ENCODE data around the gene BMP7. TPM values are rescaled to one million over a fixed set of nuclear protein-coding genes. Genes with fewer than 3 reads are reported as not detected.
"Not testable (repeated sequence)": the region's sequence is repeated elsewhere in the genome, so short reads cannot be mapped to it uniquely, and the experiment has no call there.

The BMP7 gene
- total RNA-seq, 4 donors from 2014 or later = 34.0 to 113 (median 80.2) TPM

GRCh38 chr20:57281900-57282299 lies 15.5 kb upstream of the BMP7 start:
- intact Hi-C loops (cut with DNase I) = no loop called here
- 46 to 54% methylated on average over 7 of the region's 7 CpGs for WGBS, 2 donors
- no peaks in the 10 kb centered on the region for H3K27me3 ChIP-seq
- peaks cover 51 to 59% of the 10 kb centered on the region in 2 donors for H3K4me1 ChIP-seq
- no peak for TF ChIP-seq POLR2A (IDR thresholded peaks at IDR 0.05)
- TF ChIP-seq, protein P1, sequence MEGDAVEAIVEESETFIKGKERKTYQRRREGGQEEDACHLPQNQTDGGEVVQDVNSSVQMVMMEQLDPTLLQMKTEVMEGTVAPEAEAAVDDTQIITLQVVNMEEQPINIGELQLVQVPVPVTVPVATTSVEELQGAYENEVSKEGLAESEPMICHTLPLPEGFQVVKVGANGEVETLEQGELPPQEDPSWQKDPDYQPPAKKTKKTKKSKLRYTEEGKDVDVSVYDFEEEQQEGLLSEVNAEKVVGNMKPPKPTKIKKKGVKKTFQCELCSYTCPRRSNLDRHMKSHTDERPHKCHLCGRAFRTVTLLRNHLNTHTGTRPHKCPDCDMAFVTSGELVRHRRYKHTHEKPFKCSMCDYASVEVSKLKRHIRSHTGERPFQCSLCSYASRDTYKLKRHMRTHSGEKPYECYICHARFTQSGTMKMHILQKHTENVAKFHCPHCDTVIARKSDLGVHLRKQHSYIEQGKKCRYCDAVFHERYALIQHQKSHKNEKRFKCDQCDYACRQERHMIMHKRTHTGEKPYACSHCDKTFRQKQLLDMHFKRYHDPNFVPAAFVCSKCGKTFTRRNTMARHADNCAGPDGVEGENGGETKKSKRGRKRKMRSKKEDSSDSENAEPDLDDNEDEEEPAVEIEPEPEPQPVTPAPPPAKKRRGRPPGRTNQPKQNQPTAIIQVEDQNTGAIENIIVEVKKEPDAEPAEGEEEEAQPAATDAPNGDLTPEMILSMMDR (IDR thresholded peaks at IDR 0.05) = peak in 2 of 6 experiments; percentile 21 to 30
- no peak for DNase-seq
- peak overlapping the region; percentile 77 to 98 (median 79) for H3K27ac ChIP-seq
- no peaks in the 10 kb centered on the region for H3K9me3 ChIP-seq
- no peak overlapping the region for H3K4me3 ChIP-seq (replicated peaks in 1 of 3)
- no peaks in the 10 kb centered on the region for H3K36me3 ChIP-seq

DNA sequence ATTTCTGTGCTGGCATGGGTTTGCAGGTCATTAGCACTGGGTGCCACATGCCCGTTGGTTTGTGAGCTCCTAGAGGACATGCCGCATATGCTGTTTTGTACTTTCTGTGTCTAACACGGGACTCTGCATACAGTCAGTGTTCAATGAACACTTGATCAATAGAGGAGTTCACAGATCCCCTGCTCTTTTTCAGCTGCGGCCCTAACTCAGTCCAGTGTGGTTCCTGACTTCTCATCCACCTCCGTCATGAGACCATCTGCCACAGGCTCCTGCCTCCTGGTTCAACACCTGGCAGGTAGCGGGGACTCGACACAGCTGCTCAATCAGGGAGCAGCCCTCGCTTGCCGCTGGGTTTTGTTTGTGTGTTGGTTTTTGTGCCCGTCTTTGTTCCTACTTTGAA lies 13.8 kb upstream of the BMP7 start:
- no peaks in the 10 kb centered on the region for H3K27me3 ChIP-seq
- TF ChIP-seq POLR2A (IDR thresholded peaks at IDR 0.05) = no peak
- TF ChIP-seq, protein P1 (IDR thresholded peaks at IDR 0.05) = no peak
- intact Hi-C loops (cut with DNase I) = no loop called here
- H3K4me1 ChIP-seq = peaks cover 44 to 49% of the 10 kb centered on the region in 2 donors
- H3K27ac ChIP-seq = peak overlapping the region in 2 of 3 donors; percentile 79 to 98
- H3K36me3 ChIP-seq = no peaks in the 10 kb centered on the region
- no peak overlapping the region for H3K4me3 ChIP-seq (replicated peaks in 1 of 3)
- no peaks in the 10 kb centered on the region for H3K9me3 ChIP-seq
- peak; percentile 46 to 65 for DNase-seq
- 89 to 93% methylated on average over 10 of the region's 10 CpGs for WGBS, 2 donors

DNA sequence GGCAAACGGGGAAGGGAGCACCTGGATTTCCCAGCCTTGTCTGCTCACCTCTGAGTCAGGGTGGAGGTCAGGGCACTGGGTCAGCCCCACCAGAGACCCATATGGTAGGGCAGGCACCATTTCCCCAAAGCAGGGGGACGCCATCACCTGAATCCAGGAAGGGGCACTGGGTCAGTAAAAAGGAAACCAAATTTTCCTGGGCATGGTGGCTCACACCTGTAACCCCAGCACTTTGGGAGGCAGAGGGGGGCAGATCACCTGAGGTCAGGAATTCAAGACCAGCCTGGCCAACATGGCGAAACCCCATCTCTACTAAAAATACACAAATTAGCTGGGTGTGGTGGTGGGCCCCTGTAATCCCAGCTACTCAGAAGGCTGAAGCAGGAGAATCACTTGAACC lies 13.1 kb upstream of the BMP7 start:
- 91 to 96% methylated on average over 2 to 3 of the region's 3 CpGs for WGBS, 2 donors
- DNase-seq = not testable (repeated sequence)

GRCh38 chr20:57278457-57278856 lies 12.0 kb upstream of the BMP7 start:
- WGBS, 2 donors = 29 to 36% methylated on average over 9 of the region's 9 CpGs
- no peaks in the 10 kb centered on the region for H3K36me3 ChIP-seq
- H3K27me3 ChIP-seq = no peaks in the 10 kb centered on the region
- H3K27ac ChIP-seq = peak overlapping the region in 2 of 3 donors; percentile 14 to 46
- H3K4me1 ChIP-seq = peaks cover 26 to 34% of the 10 kb centered on the region in 2 donors
- TF ChIP-seq, protein P1 (IDR thresholded peaks at IDR 0.05) = no peak
- no peak for TF ChIP-seq POLR2A (IDR thresholded peaks at IDR 0.05)
- no peak for DNase-seq
- H3K4me3 ChIP-seq (replicated peaks in 1 of 3) = no peak overlapping the region
- intact Hi-C loops (cut with DNase I) = no loop called here
- no peaks in the 10 kb centered on the region for H3K9me3 ChIP-seq

More for the DNA sequence above, 13.1 kb upstream of the BMP7 start:
- Histone ChIP-seq H3K27ac (peak overlapping the region in 2 of 3 donors; percentile 24 to 46), H3K4me1 (peaks cover 37 to 42% of the 10 kb centered on the region in 2 donors)
- H3K27me3 ChIP-seq; H3K9me3 ChIP-seq; H3K4me3 ChIP-seq (replicated peaks in 1 of 3); H3K36me3 ChIP-seq; intact Hi-C loops (cut with DNase I): not testable (repeated sequence)

DNA sequence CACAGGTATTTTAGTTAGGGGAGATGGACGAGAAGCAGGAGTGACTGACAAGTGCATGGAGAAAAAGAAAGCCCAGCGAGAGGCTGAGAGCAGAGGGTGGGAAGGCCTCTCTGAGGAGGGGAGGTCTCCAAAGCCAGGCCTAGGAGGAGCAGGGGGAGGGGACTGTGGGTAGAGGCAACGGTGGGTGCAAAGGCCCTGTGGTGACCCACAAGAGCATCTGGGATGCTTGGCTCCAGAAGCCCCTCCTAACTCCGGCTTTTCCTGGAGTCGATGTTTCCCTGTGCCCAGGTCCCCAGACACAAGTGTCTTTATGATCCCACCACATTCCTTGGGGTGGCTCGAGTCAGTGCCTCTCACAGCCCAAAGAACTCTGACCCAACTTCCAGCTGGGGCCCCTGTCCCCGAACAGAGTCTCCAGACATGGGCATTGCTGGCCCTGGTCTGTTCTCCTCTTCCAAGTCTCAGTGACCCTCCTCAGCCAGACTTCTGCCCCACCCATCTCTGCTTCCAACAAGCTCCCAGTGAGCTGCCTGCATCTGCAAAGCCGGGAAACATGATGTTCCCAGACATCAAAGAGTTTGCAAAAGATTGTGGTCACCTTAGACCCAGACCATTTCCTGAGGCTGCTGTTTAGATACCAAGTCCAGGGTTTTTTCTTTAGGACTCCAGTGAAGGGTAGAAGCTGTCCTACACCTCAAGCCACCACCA lies 11.1 kb upstream of the BMP7 start:
- TF ChIP-seq POLR2A (IDR thresholded peaks at IDR 0.05) = no peak
- TF ChIP-seq, protein P1 (IDR thresholded peaks at IDR 0.05) = no peak
- H3K27ac ChIP-seq = peak overlapping the region in 1 of 3 donors; percentile 46
- H3K4me3 ChIP-seq (replicated peaks in 1 of 3) = no peak overlapping the region
- no peak for DNase-seq
- 82% methylated on average over 6 to 7 of the region's 8 CpGs for WGBS, 2 donors
- H3K4me1 ChIP-seq = peaks cover 17 to 25% of the 10 kb centered on the region in 2 donors
- intact Hi-C loops (cut with DNase I) = no loop called here
- H3K9me3 ChIP-seq = no peaks in the 10 kb centered on the region
- H3K36me3 ChIP-seq = no peaks in the 10 kb centered on the region
- H3K27me3 ChIP-seq = no peaks in the 10 kb centered on the region

All from thyroid gland (tissue), 4 donors.